Loucy (cell line): Measurements from ENCODE around the gene ARL13A.

ENCODE experiments used
- CTCF ChIP-seq: fragments of 200-600 bp; sonication (generic); conservative IDR thresholded peaks from 2 replicates; pipeline ENCODE4 v1.5.1; 2014; ENCODE audit warnings: mild to moderate bottlenecking, antibody characterized with exemption, low read length
- EZH2phosphoT487 ChIP-seq: fragments of 200-600 bp; IDR thresholded peaks from 2 replicates; pipeline ENCODE4 v1.6.1; 2018; ENCODE audit warnings: antibody characterized with exemption, mild to moderate bottlenecking, moderate library complexity, borderline replicate concordance

GRCh38 chrX:101022020-101022419, 52.5 kb downstream of the ARL13A start:
- TF ChIP-seq CTCF (no peak), EZH2phosphoT487 (no peak)
